ENCODE results near the gene C11orf98. TPM values are rescaled to one million over a fixed set of nuclear protein-coding genes. Genes with fewer than 3 reads are reported as not detected.

C11orf98 gene
- total and polyA plus RNA-seq, 2 donors (not counting 3 experiments of a cell fraction or from before 2014, with no cell fraction given): 39.5 to 61.0 TPM

- Histone ChIP-seq H3K9ac (replicated peaks; ENCODE audit: extremely low read depth, insufficient read depth, low read length) (peak within 1 kb of the TSS; percentile 85), H3K27me3 (ENCODE audit: control insufficient read depth in 2 of 2, insufficient read depth in 2 of 2, low read length in 2 of 2) (no peaks in the 10 kb centered on the region), H3K36me3 (ENCODE audit: control insufficient read depth in 2 of 2, extremely low read depth in 1 of 2, insufficient read depth in 2 of 2, low read length in 2 of 2) (peaks cover 0 to 17% of the 10 kb centered on the region in 2 experiments), H3K27ac (ENCODE audit: insufficient read depth, low read depth, low read length) (peak within 1 kb of the TSS; percentile 74), H3K79me2 (ENCODE audit: control insufficient read depth, insufficient read depth, low read length) (peaks cover 16% of the 10 kb centered on the region), H4K20me1 (replicated peaks; ENCODE audit: control insufficient read depth, extremely low read depth, insufficient read depth, low read length) (no peaks in the 10 kb centered on the region), H3K9me1 (replicated peaks; ENCODE audit: control insufficient read depth, extremely low read depth, insufficient read depth, low read length) (no peaks in the 10 kb centered on the region), H2AFZ (ENCODE audit: low read depth, low read length) (peak within 1 kb of the TSS; percentile 72), H3K4me2 (ENCODE audit: insufficient read depth, low read length) (peak within 1 kb of the TSS; percentile 71), H3K9me3 (replicated peaks; ENCODE audit: control insufficient read depth, insufficient read depth, low read length) (no peaks in the 10 kb centered on the region), H3K4me1 (ENCODE audit: control insufficient read depth, extremely low read depth, insufficient read depth, low read length) (peaks cover 11% of the 10 kb centered on the region), H3K4me3 (replicated peaks in 1 of 3; ENCODE audit: insufficient read depth in 1 of 3, low read depth in 1 of 3, low read length in 3 of 3) (peak within 1 kb of the TSS; percentile 76 to 93 (median 79))
- FAIRE-seq (peak; percentile 93), DNase-seq (ENCODE audit: low read depth, low spot score) (peak; percentile 89)
- TF ChIP-seq CTCF (IDR thresholded peaks at IDR 0.05; ENCODE audit: extremely low read depth in 1 of 2, insufficient read depth in 1 of 2, low read depth in 1 of 2, low read length in 2 of 2) (no peak), MAX (IDR thresholded peaks at IDR 0.05; ENCODE audit: insufficient read depth, insufficient read length) (peak; percentile 97), MYC (IDR thresholded peaks at IDR 0.05; ENCODE audit: low read depth, low read length) (peak; percentile 26), POLR2AphosphoS5 (IDR thresholded peaks at IDR 0.05; ENCODE audit: insufficient read depth, low read depth, low read length) (peak; percentile 89), GATA2 (IDR thresholded peaks at IDR 0.05; ENCODE audit: insufficient read depth, insufficient read length, low read depth, low read length) (no peak), JUN (IDR thresholded peaks at IDR 0.05; ENCODE audit: borderline replicate concordance, insufficient read depth, insufficient read length, low read depth) (no peak), POLR2A (IDR thresholded peaks at IDR 0.05; ENCODE audit: low read depth, low read length) (peak; percentile 84)
- intact Hi-C loops (cut with micrococcal nuclease) (loop anchor here (1.0 to 2.0 kb wide), 3 partner anchors 14 to 183 kb away; partner anchors contain the start of genes C11orf98, CSKMT and HNRNPUL2), dilution Hi-C loops (cut with MboI; ENCODE audit: extremely low pct_ligation_motif_present, low sequenced_read_pairs) (no loop called here)
- ChIA-PET POLR2A (interaction anchor here (0.6 to 3.2 kb wide), 3 partner anchors 14 to 160 kb away, joined by 3 to 33 read pairs (median 4); partner anchors contain the start of genes C11orf98, CSKMT and WDR74), CTCF (interaction anchor here (1.0 to 3.9 kb wide), 3 partner anchors 14 to 24 kb away, joined by 3 to 118 read pairs (median 4); partner anchors contain the start of genes C11orf98, CSKMT and LRRN4CL)
- TSS peak; percentile 91 for BruUV-seq (replicated peaks)
Observed at GRCh38 chr11:62678770-62679696, 14.0 kb upstream of the C11orf98 start, which contains the start of gene UBXN1. Gene UBXN1, minus strand, starts transcription at chr11:62679073. Its CDS starts 150 bp downstream, at chr11:62678923.

All from endothelial cell of umbilical vein (primary cell).